Measurements from ENCODE around the gene RAN.

DNA sequence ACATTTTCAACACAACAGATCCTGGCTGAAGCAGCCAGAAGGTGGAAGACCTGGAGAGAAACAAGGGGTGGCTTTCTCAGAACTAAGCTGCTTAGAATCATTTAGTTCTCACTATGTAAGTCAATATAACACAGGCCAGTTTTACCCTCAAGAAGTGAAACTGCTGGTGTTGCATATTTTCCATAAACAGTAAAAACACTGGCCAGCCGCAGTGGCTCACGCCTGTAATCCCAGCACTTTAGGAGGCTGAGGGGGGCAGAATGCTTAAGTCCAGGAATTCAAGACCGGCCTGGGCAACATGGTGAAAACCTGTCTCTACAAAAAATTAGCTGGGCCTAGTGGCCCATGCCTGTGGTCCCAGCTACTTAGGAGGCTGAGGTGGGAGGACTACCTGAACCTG, 44.4 kb upstream of the RAN start:
- TF ChIP-seq, protein P1, sequence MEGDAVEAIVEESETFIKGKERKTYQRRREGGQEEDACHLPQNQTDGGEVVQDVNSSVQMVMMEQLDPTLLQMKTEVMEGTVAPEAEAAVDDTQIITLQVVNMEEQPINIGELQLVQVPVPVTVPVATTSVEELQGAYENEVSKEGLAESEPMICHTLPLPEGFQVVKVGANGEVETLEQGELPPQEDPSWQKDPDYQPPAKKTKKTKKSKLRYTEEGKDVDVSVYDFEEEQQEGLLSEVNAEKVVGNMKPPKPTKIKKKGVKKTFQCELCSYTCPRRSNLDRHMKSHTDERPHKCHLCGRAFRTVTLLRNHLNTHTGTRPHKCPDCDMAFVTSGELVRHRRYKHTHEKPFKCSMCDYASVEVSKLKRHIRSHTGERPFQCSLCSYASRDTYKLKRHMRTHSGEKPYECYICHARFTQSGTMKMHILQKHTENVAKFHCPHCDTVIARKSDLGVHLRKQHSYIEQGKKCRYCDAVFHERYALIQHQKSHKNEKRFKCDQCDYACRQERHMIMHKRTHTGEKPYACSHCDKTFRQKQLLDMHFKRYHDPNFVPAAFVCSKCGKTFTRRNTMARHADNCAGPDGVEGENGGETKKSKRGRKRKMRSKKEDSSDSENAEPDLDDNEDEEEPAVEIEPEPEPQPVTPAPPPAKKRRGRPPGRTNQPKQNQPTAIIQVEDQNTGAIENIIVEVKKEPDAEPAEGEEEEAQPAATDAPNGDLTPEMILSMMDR (IDR thresholded peaks at IDR 0.05), result no peak
- TF ChIP-seq, protein P2, sequence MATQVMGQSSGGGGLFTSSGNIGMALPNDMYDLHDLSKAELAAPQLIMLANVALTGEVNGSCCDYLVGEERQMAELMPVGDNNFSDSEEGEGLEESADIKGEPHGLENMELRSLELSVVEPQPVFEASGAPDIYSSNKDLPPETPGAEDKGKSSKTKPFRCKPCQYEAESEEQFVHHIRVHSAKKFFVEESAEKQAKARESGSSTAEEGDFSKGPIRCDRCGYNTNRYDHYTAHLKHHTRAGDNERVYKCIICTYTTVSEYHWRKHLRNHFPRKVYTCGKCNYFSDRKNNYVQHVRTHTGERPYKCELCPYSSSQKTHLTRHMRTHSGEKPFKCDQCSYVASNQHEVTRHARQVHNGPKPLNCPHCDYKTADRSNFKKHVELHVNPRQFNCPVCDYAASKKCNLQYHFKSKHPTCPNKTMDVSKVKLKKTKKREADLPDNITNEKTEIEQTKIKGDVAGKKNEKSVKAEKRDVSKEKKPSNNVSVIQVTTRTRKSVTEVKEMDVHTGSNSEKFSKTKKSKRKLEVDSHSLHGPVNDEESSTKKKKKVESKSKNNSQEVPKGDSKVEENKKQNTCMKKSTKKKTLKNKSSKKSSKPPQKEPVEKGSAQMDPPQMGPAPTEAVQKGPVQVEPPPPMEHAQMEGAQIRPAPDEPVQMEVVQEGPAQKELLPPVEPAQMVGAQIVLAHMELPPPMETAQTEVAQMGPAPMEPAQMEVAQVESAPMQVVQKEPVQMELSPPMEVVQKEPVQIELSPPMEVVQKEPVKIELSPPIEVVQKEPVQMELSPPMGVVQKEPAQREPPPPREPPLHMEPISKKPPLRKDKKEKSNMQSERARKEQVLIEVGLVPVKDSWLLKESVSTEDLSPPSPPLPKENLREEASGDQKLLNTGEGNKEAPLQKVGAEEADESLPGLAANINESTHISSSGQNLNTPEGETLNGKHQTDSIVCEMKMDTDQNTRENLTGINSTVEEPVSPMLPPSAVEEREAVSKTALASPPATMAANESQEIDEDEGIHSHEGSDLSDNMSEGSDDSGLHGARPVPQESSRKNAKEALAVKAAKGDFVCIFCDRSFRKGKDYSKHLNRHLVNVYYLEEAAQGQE (IDR thresholded peaks at IDR 0.05; ENCODE audit: insufficient read depth in 1 of 2, low read depth in 2 of 2, low read length in 1 of 2), result no peak
- TF ChIP-seq POLR2AphosphoS5 (IDR thresholded peaks at IDR 0.05; ENCODE audit: low read depth, low read length), result no peak
- no peak for TF ChIP-seq SIN3A (IDR thresholded peaks at IDR 0.05; ENCODE audit: borderline replicate concordance, insufficient read depth, low read depth, low read length)
- TF ChIP-seq TCF7L2 (IDR thresholded peaks at IDR 0.05; ENCODE audit: low read depth, low read length), result no peak
